Left renal pelvis (tissue), 4 donors: ENCODE results near the gene CHTF8. TPM values are rescaled to one million over a fixed set of nuclear protein-coding genes. Genes with fewer than 3 reads are reported as not detected.

Source experiments
- DNase-seq, 4 donors: peaks; one replicate each; pipeline ENCODE4 v3.0.0-alpha.2; 2013; ENCODE audit warnings: low read depth in 4 of 4, low spot score in 3 of 4
- polyA plus RNA-seq, 4 donors: library from polyadenylated mRNA; unstranded; fragments of 120-200 nt; gene quantifications; one replicate each; pipeline ENCODE4 v1.2.1, GENCODE V29; 2013; ENCODE audit not compliant: insufficient read length in 4 of 4

CHTF8 gene
- polyA plus RNA-seq, 4 donors = 106 to 173 (median 156) TPM

DNA sequence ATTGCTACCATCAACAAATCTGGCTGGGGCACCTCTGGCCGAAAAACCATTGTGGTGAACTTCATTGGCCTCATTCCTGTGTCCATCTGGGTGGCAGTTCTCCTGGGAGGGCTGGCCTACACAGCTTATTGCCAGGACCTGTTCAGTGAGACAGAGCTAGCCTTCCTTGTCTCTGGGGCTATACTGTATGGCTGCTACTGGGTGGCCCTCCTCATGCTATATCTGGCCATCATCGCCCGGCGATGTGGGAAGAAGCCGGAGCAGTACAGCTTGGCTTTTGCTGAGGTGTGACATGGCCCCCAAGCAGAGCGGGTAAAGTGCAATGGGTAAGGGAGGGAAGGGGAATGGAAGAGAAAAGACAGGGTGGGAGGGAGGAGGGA, 17.4 kb downstream of the CHTF8 start:
- no peak for DNase-seq

DNA sequence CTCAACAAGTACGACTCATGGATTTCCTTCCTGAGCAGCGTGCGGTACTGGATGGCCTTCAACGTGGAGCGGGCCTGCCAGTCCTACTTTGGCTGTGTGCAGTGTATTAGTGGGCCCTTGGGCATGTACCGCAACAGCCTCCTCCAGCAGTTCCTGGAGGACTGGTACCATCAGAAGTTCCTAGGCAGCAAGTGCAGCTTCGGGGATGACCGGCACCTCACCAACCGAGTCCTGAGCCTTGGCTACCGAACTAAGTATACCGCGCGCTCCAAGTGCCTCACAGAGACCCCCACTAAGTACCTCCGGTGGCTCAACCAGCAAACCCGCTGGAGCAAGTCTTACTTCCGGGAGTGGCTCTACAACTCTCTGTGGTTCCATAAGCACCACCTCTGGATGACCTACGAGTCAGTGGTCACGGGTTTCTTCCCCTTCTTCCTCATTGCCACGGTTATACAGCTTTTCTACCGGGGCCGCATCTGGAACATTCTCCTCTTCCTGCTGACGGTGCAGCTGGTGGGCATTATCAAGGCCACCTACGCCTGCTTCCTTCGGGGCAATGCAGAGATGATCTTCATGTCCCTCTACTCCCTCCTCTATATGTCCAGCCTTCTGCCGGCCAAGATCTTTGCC, 17.9 kb downstream of the CHTF8 start:
- no peak for DNase-seq

DNA sequence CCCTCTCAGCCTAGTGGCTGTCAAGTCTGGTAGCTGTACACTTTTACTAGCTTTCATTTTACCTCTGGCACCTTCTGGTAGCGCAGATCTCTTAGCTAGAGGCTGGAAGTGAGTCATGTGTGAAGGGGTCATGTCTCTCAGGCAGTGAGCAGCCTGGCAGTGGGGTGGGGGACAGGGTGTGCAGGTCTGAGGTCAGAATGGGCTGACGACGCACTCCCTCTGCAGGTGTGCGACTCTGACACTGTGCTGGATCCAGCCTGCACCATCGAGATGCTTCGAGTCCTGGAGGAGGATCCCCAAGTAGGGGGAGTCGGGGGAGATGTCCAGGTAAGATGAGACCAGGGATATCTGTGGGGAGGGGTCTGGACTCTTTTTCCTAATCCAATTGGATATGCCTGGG, 19.2 kb downstream of the CHTF8 start:
- DNase-seq = no peak

DNA sequence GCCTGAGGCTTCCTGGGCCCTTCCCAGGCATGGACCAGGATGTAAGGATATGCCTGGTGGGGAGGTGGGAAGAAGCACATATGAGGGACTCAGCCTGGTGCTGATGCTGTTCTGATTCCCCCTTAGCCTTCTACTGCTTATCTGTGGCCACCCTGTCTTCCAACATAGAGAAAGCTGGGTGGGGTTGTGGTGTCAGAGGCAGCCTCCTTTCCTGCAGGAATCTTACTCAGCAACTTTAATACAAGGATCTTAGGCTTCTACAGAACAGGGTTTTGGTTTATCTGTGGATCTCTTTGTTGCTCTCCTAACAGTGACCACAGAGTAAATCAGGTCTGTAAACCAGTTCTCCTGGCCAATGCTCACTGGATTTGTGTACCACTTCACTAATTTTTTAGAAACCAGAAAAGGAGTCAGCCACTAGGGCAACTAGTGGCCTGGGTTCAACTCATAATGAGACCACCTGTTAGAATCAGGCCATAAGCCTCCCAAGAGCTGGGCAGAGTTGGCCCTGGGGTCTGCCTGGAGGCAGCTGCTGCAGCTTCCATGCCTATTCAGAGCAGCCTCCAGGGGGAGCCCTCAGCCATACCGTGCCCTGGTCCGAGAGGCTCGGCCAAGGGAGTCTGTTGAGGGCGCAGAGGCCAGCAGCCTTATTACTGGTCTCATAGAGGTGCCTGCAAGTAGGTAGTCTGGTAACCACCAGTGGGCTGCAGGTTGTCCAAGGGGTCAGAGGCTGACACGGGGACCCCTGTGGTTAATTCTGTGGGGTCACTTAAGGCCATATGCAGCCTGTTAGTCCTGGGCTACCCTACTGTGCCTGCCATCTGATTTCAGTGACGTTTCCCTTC, 19.9 kb downstream of the CHTF8 start:
- no peak for DNase-seq

DNA sequence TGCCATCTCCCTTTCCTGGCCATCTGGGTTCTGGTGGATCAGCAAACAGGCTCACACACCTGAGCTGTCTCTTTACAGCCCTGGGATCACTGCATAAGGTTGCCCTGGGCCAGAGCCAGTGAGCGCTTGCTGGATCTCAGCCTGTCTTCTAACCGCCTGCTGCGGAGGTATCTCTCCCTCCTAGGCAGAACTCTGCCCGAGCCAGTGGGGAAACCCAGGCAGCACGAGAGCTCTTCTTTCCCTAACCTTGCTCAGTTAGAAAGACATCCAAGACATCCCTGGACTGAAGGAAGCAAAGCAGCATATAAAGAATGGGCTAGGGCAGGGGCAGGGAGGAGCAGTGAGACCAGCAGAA, 20.5 kb downstream of the CHTF8 start:
- DNase-seq = no peak

DNA sequence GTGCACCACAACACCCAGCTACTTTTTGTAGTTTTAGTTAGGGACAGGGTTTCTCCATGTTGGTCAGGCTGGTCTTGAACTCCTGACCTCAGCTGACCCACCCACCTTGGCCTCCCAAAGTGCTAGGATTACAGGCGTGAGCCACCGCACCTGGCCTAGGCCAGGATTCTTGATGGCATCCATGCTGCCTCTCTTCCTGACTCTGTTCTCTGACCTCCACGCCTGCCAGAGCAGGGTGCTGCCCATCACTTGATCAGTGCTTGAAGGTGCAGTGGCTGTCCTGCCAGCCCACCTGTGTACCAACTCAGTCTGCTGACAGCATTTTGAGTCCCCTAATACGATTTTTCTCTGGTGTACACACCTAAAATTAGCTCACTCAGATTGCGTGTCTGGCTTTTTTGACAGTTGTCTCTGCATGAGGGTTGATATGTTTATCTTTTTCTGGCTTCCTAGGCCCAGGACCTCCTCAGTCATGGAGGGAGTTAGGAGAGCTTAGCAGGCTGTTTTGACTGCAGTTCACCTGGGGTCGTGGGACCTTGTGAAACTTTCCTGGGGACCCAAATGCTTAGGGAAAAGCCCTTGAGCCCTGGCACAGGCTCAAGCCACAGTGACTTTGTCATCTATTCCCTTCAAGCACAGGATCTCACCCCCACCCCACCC, 21.0 kb downstream of the CHTF8 start:
- no peak for DNase-seq

DNA sequence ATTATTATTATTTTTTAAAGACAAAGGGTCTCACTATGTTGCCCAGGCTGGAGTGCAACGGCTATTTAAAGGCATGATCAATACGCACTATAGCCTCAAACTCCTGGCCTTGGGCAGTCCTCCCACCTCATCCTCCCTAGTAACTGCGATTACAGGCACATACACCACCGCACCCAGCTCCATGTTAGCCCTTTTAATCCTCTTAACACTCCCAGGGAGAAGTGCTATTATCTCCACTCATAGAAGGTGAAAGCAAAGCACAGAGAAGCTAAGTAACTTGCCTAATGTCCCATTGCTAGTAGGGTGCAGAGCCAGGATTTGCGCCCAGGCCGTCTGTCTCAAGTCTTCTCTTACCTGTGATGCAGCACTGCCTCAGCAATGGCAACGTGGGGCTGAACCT, 22.0 kb downstream of the CHTF8 start:
- no peak for DNase-seq

DNA sequence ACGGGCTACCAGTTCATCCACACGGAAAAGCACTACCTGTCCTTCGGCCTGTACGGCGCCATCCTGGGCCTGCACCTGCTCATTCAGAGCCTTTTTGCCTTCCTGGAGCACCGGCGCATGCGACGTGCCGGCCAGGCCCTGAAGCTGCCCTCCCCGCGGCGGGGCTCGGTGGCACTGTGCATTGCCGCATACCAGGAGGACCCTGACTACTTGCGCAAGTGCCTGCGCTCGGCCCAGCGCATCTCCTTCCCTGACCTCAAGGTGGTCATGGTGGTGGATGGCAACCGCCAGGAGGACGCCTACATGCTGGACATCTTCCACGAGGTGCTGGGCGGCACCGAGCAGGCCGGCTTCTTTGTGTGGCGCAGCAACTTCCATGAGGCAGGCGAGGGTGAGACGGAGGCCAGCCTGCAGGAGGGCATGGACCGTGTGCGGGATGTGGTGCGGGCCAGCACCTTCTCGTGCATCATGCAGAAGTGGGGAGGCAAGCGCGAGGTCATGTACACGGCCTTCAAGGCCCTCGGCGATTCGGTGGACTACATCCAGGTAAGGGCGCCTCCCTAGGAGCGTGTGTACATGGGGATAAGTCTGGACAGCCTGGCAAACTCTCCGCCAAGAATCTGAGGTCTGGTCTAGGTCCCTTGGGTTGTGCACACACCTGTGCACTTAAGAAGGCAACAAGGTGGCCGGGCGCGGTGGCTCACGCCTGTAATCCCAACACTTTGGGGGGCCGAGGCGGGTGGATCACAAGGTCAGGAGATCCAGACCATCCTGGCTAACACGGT, 22.7 kb downstream of the CHTF8 start:
- DNase-seq = no peak

DNA sequence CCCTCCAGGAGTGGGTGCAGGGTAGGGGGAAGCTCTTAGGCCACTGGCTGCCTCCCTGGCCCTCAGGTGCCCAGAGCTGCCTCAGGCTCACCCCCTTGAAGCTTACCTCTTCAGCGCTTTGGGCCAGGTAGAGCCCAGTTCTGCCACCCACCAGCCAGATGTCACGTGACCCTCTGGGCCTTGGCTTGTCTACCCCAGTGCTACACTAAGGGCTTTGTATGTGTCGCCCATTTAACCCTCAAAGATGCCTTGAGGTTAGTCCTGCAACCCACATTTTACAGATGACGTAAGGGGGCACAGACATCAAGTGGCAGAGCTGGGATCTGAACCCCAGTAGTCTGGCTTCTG, 23.5 kb downstream of the CHTF8 start:
- no peak for DNase-seq

DNA sequence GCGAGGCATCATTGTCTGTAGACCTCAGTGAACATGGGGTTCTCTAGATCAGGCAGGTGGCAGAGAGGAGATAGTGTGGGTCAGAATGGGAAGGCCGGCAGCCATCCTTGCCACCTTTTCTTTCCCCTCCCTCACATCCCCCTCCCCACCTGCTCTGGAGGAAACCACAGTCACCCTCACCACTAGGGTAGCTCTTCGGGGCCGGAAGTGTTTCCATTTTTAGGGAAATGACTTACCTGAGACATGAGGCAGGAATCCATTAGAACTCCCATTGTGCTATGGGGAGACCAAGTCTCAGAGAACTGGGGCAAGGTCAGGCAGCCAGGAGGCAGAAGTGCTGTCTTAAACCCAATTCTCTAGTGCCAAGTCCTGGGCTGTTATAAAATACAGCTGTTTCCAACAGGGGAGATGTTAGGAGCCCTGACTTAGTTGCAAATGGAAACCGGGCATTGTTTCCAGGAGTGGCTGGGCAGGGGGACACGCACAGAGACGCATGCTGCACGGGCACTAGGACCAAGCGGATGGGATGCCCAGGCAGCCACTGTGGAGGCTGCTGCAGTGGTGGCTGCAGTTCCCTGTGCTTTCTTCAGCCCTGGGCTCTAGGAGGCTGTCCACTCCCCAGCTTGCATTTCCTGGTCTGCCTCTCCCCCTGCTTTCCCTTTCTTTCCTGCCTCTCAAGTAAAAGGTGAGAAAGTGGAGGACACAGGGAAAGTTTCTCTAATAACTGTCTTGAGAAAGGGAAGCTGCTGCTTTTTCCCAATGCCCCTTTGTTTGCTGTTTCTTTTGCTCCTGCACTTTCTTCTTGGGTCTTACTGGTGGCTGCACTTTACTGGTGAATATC, 24.1 kb downstream of the CHTF8 start:
- no peak for DNase-seq

DNA sequence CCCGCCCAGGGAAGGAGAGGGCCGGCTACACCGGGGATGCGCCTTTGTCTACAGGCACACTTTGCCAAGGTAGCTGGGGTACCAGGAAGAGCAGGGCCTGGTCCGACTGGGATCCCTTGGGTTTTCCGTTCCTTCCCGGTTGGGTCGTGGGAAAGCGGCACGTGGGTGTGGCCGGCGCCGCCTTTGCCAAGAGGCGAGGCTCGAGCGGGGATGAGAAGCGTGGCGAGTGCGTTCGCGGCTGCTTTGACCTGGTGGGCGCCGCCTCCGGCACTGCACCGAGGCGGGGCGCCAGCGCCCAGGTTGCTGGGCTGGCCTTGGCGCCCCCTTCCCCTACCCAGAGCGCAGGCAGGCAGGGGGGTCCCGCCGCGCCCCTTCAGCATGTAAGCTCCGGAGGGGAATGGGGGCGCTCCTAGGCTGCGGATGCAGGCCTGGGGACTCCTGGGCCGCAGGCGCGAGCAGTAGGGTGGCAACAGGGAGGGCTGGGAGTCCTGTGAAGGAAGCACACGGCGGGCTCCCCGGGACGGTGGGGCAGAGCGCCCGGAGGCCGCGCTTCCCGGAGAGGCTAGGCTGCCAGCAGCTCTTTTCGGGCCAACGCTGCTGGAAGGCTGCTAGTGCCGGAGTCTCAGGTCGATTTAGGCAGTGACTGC, 24.9 kb downstream of the CHTF8 start:
- no peak for DNase-seq

DNA sequence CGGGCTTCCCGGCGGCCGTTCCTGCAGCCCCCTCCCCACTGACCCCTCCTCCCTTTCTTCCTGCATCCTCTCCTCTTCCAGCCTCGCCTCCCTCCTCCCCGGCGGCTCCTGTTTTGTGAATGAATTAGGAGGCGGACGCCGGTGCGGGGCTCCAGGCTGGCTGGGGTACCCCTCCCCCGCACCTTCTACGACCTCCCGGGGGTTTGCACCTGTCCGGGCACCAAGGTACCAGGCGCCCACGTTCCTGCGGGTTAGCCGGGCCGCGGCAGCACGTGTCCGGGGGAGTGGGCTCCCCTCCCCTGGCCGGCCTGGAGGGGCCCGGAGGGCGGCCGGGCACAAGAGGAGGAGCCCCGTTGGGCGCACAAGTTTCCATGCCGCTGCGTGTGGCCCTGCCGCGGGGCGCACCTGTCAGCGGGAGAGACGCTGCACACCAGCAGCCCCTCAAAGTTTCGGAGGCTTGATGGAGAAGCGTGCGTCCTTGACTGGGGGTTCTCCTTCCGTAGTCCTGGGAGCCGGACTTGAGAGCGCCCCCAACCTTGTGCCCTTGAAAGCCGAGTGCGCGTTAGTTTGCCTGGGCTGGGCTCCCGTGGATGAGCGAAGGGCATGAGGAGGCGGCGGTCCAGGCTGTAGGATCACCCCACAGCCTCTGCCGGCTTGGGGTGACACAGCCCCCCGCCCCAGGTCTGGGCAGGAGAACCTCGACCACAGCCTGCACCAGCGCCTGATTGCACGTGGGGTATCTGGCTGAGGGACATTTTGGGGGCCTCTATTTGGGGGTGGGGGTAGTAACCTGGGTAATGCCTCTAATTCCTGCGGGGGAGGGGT, 25.7 kb downstream of the CHTF8 start:
- no peak for DNase-seq

DNA sequence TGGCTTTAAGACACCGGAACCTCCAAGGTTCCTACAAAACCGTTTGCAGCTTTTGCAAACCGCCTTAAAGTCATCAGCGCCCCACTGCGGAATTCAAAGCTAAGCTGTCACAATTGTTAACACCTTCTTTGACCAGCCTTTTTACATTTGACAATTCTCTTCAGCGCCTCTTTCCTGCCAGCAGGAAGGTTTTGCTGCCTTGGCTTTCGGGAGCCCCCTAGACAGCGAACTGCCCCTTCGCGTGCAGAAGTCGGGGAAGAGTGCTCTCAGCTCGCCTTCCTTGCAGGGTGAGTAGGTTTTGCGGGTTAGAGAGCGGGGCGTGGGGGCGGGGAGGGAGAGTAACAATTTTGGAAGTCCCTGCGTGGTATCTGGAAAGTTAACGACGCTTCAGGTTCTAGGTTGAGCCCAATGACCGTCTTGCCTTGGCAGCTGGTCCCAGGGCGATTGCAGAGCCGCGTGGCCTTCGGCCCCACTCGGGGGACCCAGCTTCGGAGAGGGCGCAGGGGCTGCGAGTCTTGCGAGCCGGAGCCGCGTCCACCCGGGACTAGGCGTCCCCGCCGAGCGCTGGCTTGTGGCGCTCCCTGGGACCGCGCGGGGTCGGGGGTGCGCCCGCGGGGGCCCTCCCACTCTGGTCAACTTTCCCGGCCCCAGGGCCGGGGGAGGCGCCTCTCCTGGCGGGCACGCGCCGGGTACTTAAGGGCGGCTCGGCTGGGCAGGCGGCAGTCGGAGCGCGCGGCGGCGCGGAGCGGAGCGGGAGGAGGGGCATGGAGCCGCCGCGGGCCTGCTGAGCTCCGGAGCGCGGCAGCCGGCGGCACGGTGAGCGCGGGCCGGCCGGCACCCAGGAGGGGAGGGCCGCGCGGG, 26.7 kb downstream of the CHTF8 start, which contains the start of gene HAS3:
TSS of gene HAS3 (plus strand) at position 153 of the 861 bp plus-strand sequence. CDS start 3,743 bp downstream, outside the sequence.
- peak in 1 of 4 donors; percentile 54 for DNase-seq

DNA sequence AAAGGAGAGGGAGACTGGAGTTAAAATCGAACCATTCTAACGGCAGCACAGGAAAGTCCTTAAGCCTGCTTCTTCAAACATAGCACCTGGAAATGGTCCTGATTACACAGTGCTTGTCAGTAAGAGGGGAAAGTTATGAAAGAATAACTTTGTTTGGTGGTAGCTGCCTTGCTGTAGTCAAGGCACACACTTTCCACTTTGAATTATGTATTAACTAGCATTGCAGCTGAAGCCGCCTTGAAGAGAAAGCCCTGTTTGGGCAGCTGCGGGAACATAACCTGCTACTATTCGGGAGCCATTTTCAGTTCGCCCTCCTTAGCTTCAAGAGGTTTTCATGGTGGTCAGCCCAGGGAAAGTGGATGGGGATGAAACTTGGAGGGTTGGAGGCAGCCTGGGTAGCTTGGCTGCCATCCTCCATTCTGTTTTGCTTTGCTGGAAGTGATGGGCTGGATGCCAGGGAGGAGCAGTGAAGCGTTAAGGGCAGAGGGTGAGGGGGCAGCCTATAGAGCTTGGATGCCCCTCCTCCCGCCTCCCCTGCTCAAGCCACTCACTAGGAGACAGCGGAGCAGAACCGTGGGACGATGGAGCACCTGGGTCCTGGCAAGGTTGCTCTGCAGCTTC, 32.2 kb downstream of the CHTF8 start:
- no peak for DNase-seq

DNA sequence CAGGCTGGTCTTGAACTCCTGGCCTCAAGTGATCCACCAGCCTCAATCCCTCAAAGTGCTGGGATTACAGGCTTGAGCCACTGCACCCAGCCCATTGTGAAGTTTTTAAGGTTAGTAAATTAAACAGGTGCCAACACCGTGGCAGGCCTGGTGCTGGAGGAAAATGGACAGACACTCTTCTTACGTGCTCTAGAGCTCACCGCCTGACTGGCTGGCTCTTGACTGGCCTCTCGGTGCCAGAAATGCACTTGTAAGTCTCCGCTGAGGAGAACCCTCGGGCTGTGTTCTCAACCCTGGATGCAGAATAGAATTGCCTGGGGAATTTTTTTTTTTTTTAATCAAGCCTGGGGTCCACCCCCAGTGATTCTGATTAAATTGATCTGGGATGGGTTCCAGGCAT, 37.2 kb downstream of the CHTF8 start:
- DNase-seq = no peak

DNA sequence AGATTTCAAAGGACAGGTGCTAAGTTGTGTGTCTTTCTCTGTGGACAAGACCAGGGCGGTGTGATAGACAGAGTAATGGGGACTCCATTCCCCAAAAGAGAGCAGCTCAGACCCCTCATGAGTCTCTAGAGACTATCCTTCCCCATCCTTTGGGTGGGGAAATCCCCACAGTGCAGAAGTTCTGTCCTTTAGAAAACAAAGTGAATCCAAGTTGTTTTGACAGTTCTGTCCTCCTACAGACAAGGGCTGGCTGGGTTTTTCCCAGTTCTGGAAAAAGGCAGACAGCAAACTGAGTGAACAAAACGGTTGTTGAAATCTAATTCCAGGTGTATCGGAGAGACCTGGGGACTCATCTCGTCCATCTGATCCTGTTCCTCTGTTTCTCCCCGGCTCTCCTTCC, 37.9 kb downstream of the CHTF8 start:
- no peak for DNase-seq

DNA sequence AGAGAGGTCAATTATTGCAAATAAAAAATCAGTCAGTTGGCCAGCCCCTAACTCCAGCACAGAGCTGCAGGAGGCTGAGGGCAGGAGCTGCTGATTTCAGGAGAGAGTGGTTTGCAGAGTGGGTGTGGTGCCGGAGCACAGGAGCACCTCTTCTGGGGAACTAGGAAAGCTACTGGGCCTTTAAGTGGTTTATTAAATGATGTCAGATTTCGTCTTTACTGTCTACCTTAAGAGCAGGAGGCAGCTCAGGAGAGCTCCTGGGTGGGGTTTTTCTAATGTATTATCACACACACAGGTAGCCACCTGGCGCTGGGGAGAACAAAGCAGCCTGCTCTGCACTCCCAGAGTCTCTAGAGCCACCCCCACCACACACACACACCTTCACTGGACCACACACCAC, 38.4 kb downstream of the CHTF8 start:
- DNase-seq = no peak
